CD14-positive monocyte (primary cell): Measurements from ENCODE around the gene KAZN. TPM values are rescaled to one million over a fixed set of nuclear protein-coding genes. Genes with fewer than 3 reads are reported as not detected.

ENCODE experiments used
- DNase-seq, 3 donors: peaks; one replicate each; pipeline ENCODE4 v3.0.0-alpha.2; 2011 to 2022
- H2AFZ ChIP-seq: 2 replicates; pipeline ENCODE4 v1.6.0; 2012; ENCODE audit warnings: mild to moderate bottlenecking, low read depth, low read length, inconsistent platforms; ENCODE audit not compliant: insufficient read depth, poor library complexity, severe bottlenecking
- H3K27ac ChIP-seq, 2 donors: 1 replicate in 1 of 2; 2 replicates in 1 of 2; pipeline ENCODE4 v1.5.1; 2012 to 2013; ENCODE audit warnings: low read length in 2 of 2, control low read depth in 1 of 2, inconsistent platforms in 1 of 2, low read depth in 1 of 2, mild to moderate bottlenecking in 1 of 2
- H3K27me3 ChIP-seq, 2 donors: one replicate each; pipeline versions ENCODE4 v1.6.0 to v1.6.1; 2011 to 2013; ENCODE audit warnings: low read length in 2 of 2; ENCODE audit not compliant: control insufficient read depth in 2 of 2, insufficient read depth in 2 of 2
- H3K36me3 ChIP-seq, 2 donors: replicated peaks in 1 of 2; 1 replicate in 1 of 2; 2 replicates in 1 of 2; pipeline versions ENCODE4 v1.5.1 to v1.6.1; 2012 to 2013; ENCODE audit warnings: low read length in 2 of 2, control low read depth in 1 of 2, inconsistent platforms in 1 of 2, mild to moderate bottlenecking in 1 of 2; ENCODE audit not compliant: insufficient read depth in 2 of 2, control insufficient read depth in 1 of 2
- H3K4me1 ChIP-seq, 2 donors: 1 replicate in 1 of 2; 2 replicates in 1 of 2; pipeline versions ENCODE4 v1.5.1 to v1.6.1; 2012 to 2013; ENCODE audit warnings: low read length in 2 of 2, control low read depth in 1 of 2, inconsistent platforms in 1 of 2, mild to moderate bottlenecking in 1 of 2, moderate library complexity in 1 of 2; ENCODE audit not compliant: insufficient read depth in 2 of 2, control insufficient read depth in 1 of 2
- H3K4me2 ChIP-seq: replicated peaks from 2 replicates; pipeline ENCODE3; 2012; ENCODE audit warnings: low read length, moderate library complexity, mild to moderate bottlenecking; ENCODE audit not compliant: poor library complexity, severe bottlenecking; ENCODE audit errors: extremely low read depth
- H3K4me3 ChIP-seq, 3 experiments: fragments of 200-600 bp in 1 of 3; sonication (generic) in 1 of 3; replicated peaks in 1 of 3; 1 replicate in 2 of 3; 2 replicates in 1 of 3; pipeline ENCODE4 v1.5.1; 2011 to 2013; ENCODE audit warnings: low read length in 3 of 3, mild to moderate bottlenecking in 3 of 3, control low read depth in 2 of 3, low read depth in 2 of 3, inconsistent platforms in 1 of 3, moderate library complexity in 1 of 3
- H3K79me2 ChIP-seq: 2 replicates; pipeline ENCODE4 v1.6.0; 2012; ENCODE audit warnings: mild to moderate bottlenecking, control low read depth, inconsistent platforms, low read length, moderate library complexity; ENCODE audit not compliant: insufficient read depth
- H3K9ac ChIP-seq: 2 replicates; pipeline ENCODE4 v1.6.0; 2017; ENCODE audit warnings: low read length, mild to moderate bottlenecking; ENCODE audit not compliant: insufficient read depth, poor library complexity, severe bottlenecking
- H3K9me3 ChIP-seq, 2 donors: replicated peaks in 1 of 2; 1 replicate in 1 of 2; 2 replicates in 1 of 2; pipeline versions ENCODE4 v1.5.1 to v1.6.1; 2012 to 2013; ENCODE audit warnings: low read length in 2 of 2, control low read depth in 1 of 2; ENCODE audit not compliant: control insufficient read depth in 1 of 2, insufficient read depth in 1 of 2
- H4K20me1 ChIP-seq: 2 replicates; pipeline ENCODE4 v1.6.0; 2012; ENCODE audit warnings: mild to moderate bottlenecking, low read length, control low read depth, moderate library complexity; ENCODE audit not compliant: insufficient read depth
- H3K27ac Mint-ChIP-seq, 7 donors: one replicate each; pipeline ENCODE4 v1.8.0; 2020; ENCODE audit warnings: mild to moderate bottlenecking in 7 of 7, mixed read lengths in 7 of 7, moderate library complexity in 6 of 7, inconsistent platforms in 2 of 7
- H3K27me3 Mint-ChIP-seq, 3 donors: one replicate each; pipeline ENCODE4 v1.8.0; 2021 to 2022; ENCODE audit warnings: low read depth in 3 of 3, mild to moderate bottlenecking in 3 of 3, mixed read lengths in 3 of 3, moderate library complexity in 3 of 3, inconsistent platforms in 1 of 3
- H3K36me3 Mint-ChIP-seq, 2 donors: one replicate each; pipeline ENCODE4 v1.8.0; 2020; ENCODE audit warnings: mixed read lengths in 2 of 2, inconsistent platforms in 1 of 2, mild to moderate bottlenecking in 1 of 2
- H3K4me1 Mint-ChIP-seq: one replicate; pipeline ENCODE4 v1.8.0; 2020; ENCODE audit warnings: mild to moderate bottlenecking, mixed read lengths
- H3K4me3 Mint-ChIP-seq, 2 donors: one replicate each; pipeline ENCODE4 v1.8.0; 2020; ENCODE audit warnings: mild to moderate bottlenecking in 2 of 2, mixed read lengths in 2 of 2, moderate library complexity in 1 of 2
- H3K9me3 Mint-ChIP-seq, 7 donors: one replicate each; pipeline ENCODE4 v1.8.0; 2020 to 2022; ENCODE audit warnings: mixed read lengths in 7 of 7, mild to moderate bottlenecking in 6 of 7, moderate library complexity in 6 of 7, inconsistent platforms in 2 of 7
- WGBS: methylation state at CpG from one replicate; pipeline ENCODE4 v1.1.5; 2013; ENCODE audit warnings: missing lambda C conversion rate; ENCODE audit not compliant: insufficient coverage; 5-methylcytosine and 5-hydroxymethylcytosine counted together
- intact Hi-C, 2 donors: fragments of 100-400 bp; cut with micrococcal nuclease; formaldehyde crosslinking; loops; one replicate each; pipeline versions ENCODE4 v1.15.0 to v1.15.1; 2023
- polyA plus RNA-seq, 3 donors: library from polyadenylated mRNA; depleted of rRNA in 1 of 3; unstranded in 2 of 3; stranded (reverse) in 1 of 3; fragments of 300-500 nt in 2 of 3; fragments of >200 nt in 1 of 3; fragmentation: Illumina TruSeq in 2 of 3; gene quantifications; 1 replicate in 2 of 3; 2 replicates in 1 of 3; pipeline ENCODE4 v1.2.3, GENCODE V29; 2012 to 2021
- TF ChIP-seq, protein P1 (sequence below): fragments of 200-600 bp; IDR thresholded peaks from one replicate; pipeline ENCODE4 v1.8.0; 2022; ENCODE audit warnings: antibody characterized with exemption, mild to moderate bottlenecking

Gene KAZN
- polyA plus RNA-seq, 3 donors: not detected

DNA sequence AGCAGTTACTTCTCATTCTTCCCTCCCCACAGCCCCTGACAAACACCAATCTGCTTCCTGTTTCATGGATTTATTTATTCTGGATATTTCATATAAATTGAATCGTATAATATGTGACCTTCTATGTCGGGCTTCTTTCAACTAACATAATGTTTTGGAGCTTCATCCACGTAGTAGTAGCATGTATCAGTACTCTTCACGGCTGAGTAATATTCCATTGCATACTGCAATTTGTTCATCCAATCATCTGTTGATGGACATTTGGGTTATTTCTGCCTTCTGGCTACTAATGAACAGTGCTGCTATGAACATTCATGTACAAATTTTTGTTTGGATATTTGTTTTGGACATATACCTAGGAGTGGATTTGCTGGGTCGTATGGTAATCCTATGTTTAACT lies 1.9 kb upstream of the KAZN start:
- Histone ChIP-seq H2AFZ (no peak overlapping the region), H3K27me3 (peaks cover 40 to 63% of the 10 kb centered on the region in 2 donors), H3K9me3 (peaks cover 0 to 8% of the 10 kb centered on the region in 2 donors), H3K9ac (no peak overlapping the region), H4K20me1 (no peaks in the 10 kb centered on the region), H3K36me3 (no peaks in the 10 kb centered on the region), H3K79me2 (no peaks in the 10 kb centered on the region), H3K4me2 (no peak overlapping the region), H3K4me3 (no peak overlapping the region), H3K27ac (no peak overlapping the region), H3K4me1 (no peaks in the 10 kb centered on the region)
- intact Hi-C loops: no loop called here
- WGBS: no CpG with 5 or more reads among the region's 5 CpGs
- DNase-seq: no peak
- Mint-ChIP-seq H3K27ac (no peak overlapping the region), H3K36me3 (no peaks in the 10 kb centered on the region), H3K27me3 (peaks cover 55 to 70% (median 60%) of the 10 kb centered on the region in 3 donors), H3K4me3 (peak overlapping the region in 1 of 2 donors; percentile 66), H3K4me1 (peaks cover 4% of the 10 kb centered on the region), H3K9me3 (peaks cover 0 to 21% (median 0%) of the 10 kb centered on the region in 7 donors)
- TF ChIP-seq, protein P1, sequence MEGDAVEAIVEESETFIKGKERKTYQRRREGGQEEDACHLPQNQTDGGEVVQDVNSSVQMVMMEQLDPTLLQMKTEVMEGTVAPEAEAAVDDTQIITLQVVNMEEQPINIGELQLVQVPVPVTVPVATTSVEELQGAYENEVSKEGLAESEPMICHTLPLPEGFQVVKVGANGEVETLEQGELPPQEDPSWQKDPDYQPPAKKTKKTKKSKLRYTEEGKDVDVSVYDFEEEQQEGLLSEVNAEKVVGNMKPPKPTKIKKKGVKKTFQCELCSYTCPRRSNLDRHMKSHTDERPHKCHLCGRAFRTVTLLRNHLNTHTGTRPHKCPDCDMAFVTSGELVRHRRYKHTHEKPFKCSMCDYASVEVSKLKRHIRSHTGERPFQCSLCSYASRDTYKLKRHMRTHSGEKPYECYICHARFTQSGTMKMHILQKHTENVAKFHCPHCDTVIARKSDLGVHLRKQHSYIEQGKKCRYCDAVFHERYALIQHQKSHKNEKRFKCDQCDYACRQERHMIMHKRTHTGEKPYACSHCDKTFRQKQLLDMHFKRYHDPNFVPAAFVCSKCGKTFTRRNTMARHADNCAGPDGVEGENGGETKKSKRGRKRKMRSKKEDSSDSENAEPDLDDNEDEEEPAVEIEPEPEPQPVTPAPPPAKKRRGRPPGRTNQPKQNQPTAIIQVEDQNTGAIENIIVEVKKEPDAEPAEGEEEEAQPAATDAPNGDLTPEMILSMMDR: no peak

DNA sequence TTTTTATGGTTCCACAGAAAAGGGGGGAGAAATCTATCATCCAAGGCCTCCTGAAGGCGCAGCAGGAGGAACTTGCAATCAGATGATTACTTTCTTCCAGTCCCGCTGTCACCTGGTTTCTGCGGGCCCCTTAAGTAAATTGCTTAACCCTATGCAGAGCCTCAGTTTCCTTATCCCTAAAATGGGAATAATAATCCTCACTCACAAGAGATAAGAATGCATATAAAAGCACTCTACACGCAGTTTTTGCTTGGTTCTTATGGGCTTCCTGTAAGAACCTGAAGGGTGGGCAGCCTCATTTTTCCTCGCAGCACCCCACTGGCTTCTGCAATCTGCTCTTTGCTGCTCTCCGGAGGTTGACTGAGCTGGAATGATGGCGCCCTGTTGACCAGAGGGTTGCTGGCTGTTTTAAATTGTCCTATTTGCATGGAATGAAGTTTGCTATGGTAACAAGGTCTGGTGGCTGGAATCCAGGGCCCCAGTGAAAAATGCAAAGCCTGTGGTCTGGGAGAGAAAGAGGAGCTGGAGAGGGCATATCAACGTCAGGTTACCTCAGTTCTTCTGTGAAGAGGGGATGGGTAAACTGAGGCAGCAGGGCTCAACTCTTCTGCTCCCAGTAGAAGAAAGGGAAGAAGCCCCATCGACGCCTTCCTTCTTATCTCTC lies 1.0 kb upstream of the KAZN start:
- Histone ChIP-seq H3K27me3 (peaks cover 45 to 72% of the 10 kb centered on the region in 2 donors), H3K4me2 (no peak overlapping the region), H3K79me2 (no peaks in the 10 kb centered on the region), H3K9ac (no peak overlapping the region), H2AFZ (no peak overlapping the region), H4K20me1 (no peaks in the 10 kb centered on the region), H3K36me3 (no peaks in the 10 kb centered on the region), H3K9me3 (peaks cover 0 to 8% of the 10 kb centered on the region in 2 donors), H3K4me3 (no peak overlapping the region), H3K4me1 (no peaks in the 10 kb centered on the region), H3K27ac (no peak overlapping the region)
- no peak for DNase-seq
- peaks cover 62 to 77% (median 64%) of the 10 kb centered on the region in 3 donors for H3K27me3 Mint-ChIP-seq
- intact Hi-C loops: no loop called here
- TF ChIP-seq, protein P1: no peak
- WGBS: 55% methylated on average over 2 of the region's 10 CpGs
- H3K27ac Mint-ChIP-seq: no peak overlapping the region
- peaks cover 0 to 21% (median 0%) of the 10 kb centered on the region in 7 donors for H3K9me3 Mint-ChIP-seq
- peak overlapping the region; percentile 40 to 66 for H3K4me3 Mint-ChIP-seq
- H3K36me3 Mint-ChIP-seq: no peaks in the 10 kb centered on the region
- peaks cover 4% of the 10 kb centered on the region for H3K4me1 Mint-ChIP-seq
